NCI-H1436 treated with DMSO at 0.1 percent for 48 hours (cell line): Measurements from ENCODE around the gene PXDN.

Source experiments
- DNase-seq: peaks from one replicate; lab custom pipeline; 2025; lab: John Stamatoyannopoulos, UW

The PXDN gene

GRCh38 chr2:1613731-1614354 is 130.5 kb downstream of the PXDN start:
- DNase-seq, result no peak

- DNase-seq, result no peak
These were observed 131.3 kb downstream of the PXDN start for GRCh38 chr2:1613078-1613445.

GRCh38 chr2:1612391-1613077 is 131.8 kb downstream of the PXDN start:
- no peak for DNase-seq

- no peak for DNase-seq
These were observed 132.4 kb downstream of the PXDN start for GRCh38 chr2:1611886-1612285.

- DNase-seq, result no peak
These were observed 134.2 kb downstream of the PXDN start for GRCh38 chr2:1610096-1610485.

GRCh38 chr2:1609485-1610095 is 134.7 kb downstream of the PXDN start:
- DNase-seq, result no peak

GRCh38 chr2:1609040-1609439 is 135.3 kb downstream of the PXDN start:
- DNase-seq, result no peak

GRCh38 chr2:1607971-1608688 is 136.2 kb downstream of the PXDN start:
- DNase-seq, result no peak

GRCh38 chr2:1607236-1607920 is 136.9 kb downstream of the PXDN start:
- no peak for DNase-seq

GRCh38 chr2:1606421-1607235 is 137.7 kb downstream of the PXDN start:
- no peak for DNase-seq

- DNase-seq, result no peak
These were observed 138.3 kb downstream of the PXDN start for GRCh38 chr2:1606046-1606400.

- DNase-seq, result no peak
These were observed 138.9 kb downstream of the PXDN start for GRCh38 chr2:1605102-1606045.

- no peak for DNase-seq
These were observed 140.8 kb downstream of the PXDN start for GRCh38 chr2:1603521-1603920.

- DNase-seq, result no peak
These were observed 141.3 kb downstream of the PXDN start for GRCh38 chr2:1603059-1603458.

- no peak for DNase-seq
These were observed 141.9 kb downstream of the PXDN start for GRCh38 chr2:1602278-1603010.

- no peak for DNase-seq
These were observed 142.6 kb downstream of the PXDN start for GRCh38 chr2:1601471-1602277.

- no peak for DNase-seq
These were observed 143.3 kb downstream of the PXDN start for GRCh38 chr2:1601067-1601412.

GRCh38 chr2:1600191-1601066 is 143.9 kb downstream of the PXDN start:
- no peak for DNase-seq
